HCT116 (cell line): ENCODE results near the gene MYH6. TPM values are rescaled to one million over a fixed set of nuclear protein-coding genes. Genes with fewer than 3 reads are reported as not detected.

ENCODE experiments used
- ATAC-seq: fragments of 200-7000 bp; cut with Tn5 transposase; 2 replicates; pipeline ENCODE4 v1.9.1; 2020; ENCODE audit warnings: mild to moderate bottlenecking, moderate library complexity
- BruUV-seq: library from RNA; stranded (reverse); fragments of 400-500 nt; replicated peaks from 2 replicates; lab custom pipeline; 2021; lab: Mats Ljungman, UMichigan
- CTCF ChIA-PET: fragments of 300-600 bp; sonication (Branson Sonifier 250); formaldehyde crosslinking; loops from one replicate; lab custom pipeline; 2021; ENCODE audit warnings: antibody characterized with exemption; lab: Charles Lee
- POLR2A ChIA-PET: fragments of 300-600, 350-600 bp; sonication (Branson Sonifier 250); formaldehyde crosslinking; loops from one replicate; lab custom pipeline; 2021; ENCODE audit warnings: antibody characterized with exemption; lab: Charles Lee
- RAD21 ChIA-PET, 2 experiments: fragments of 300-600 bp; sonication (Branson Sonifier 250); formaldehyde crosslinking; loops; one replicate each; lab custom pipeline; 2023; ENCODE audit warnings: low total read pairs in 2 of 2; ENCODE audit not compliant: uncharacterized antibody in 2 of 2, unreplicated experiment in 2 of 2, low non-redundant PET in 1 of 2; lab: Charles Lee
- DNase-seq: peaks from one replicate; pipeline ENCODE4 v3.0.0-alpha.2; 2010; ENCODE audit warnings: low read depth, low spot score
- H2AFZ ChIP-seq: fragments of 200-600 bp; shearing (Covaris generic), sonication (generic); 2 replicates; pipeline ENCODE4 v1.6.1; 2017; ENCODE audit warnings: low read depth, mixed run types, mixed read lengths, antibody characterized with exemption, low read length; ENCODE audit not compliant: poor library complexity, severe bottlenecking
- H3K27ac ChIP-seq: 2 replicates; pipeline ENCODE4 v1.5.1; 2012; ENCODE audit warnings: low read depth, low read length
- H3K27me3 ChIP-seq: fragments of 200-600 bp; sonication (generic); 2 replicates; pipeline ENCODE4 v1.6.1; 2016; ENCODE audit warnings: mixed run types, low read length, mixed read lengths; ENCODE audit not compliant: insufficient read depth
- H3K36me3 ChIP-seq, 2 experiments: fragments of 200-500 bp in 1 of 2; fragments of 200-600 bp in 1 of 2; sonication (Bioruptor generic) in 1 of 2; sonication (generic) in 1 of 2; 2 replicates each; pipeline versions ENCODE4 v1.5.1 to v1.6.1; 2014 to 2016; ENCODE audit warnings: low read length in 2 of 2, inconsistent platforms in 1 of 2, mixed read lengths in 1 of 2, mixed run types in 1 of 2; ENCODE audit not compliant: insufficient read depth in 2 of 2, control insufficient read depth in 1 of 2
- H3K4me1 ChIP-seq, 2 experiments: fragments of 200-600 bp in 1 of 2; sonication (generic) in 1 of 2; 2 replicates each; pipeline versions ENCODE4 v1.5.1 to v1.6.1; 2012 to 2017; ENCODE audit warnings: low read length in 2 of 2, inconsistent platforms in 1 of 2, mild to moderate bottlenecking in 1 of 2, mixed read lengths in 1 of 2, mixed run types in 1 of 2, moderate library complexity in 1 of 2; ENCODE audit not compliant: insufficient read depth in 2 of 2, control insufficient read depth in 1 of 2
- H3K4me2 ChIP-seq: fragments of 200-600 bp; sonication (generic); 2 replicates; pipeline ENCODE4 v1.6.1; 2017; ENCODE audit warnings: mixed run types, low read length, mixed read lengths
- H3K4me3 ChIP-seq, 2 experiments: fragments of 200-600 bp in 1 of 2; sonication (generic) in 1 of 2; replicated peaks in 1 of 2; 2 replicates each; pipeline ENCODE4 v1.5.1; 2011 to 2016; ENCODE audit warnings: low read length in 2 of 2, control low read depth in 1 of 2, low read depth in 1 of 2, mild to moderate bottlenecking in 1 of 2, mixed read lengths in 1 of 2, mixed run types in 1 of 2
- H3K79me2 ChIP-seq: fragments of 200-600 bp; sonication (generic); 2 replicates; pipeline ENCODE4 v1.6.1; 2017; ENCODE audit warnings: mild to moderate bottlenecking, mixed run types, low read length, moderate library complexity, mixed read lengths; ENCODE audit not compliant: insufficient read depth
- H3K9ac ChIP-seq: fragments of 200-600 bp; sonication (generic); 2 replicates; pipeline ENCODE4 v1.6.1; 2016; ENCODE audit warnings: low read length, mixed read lengths
- H3K9me2 ChIP-seq: fragments of 200-600 bp; sonication (generic), shearing (Covaris generic); 2 replicates; pipeline ENCODE4 v1.6.1; 2017; ENCODE audit warnings: mixed run types, mild to moderate bottlenecking, moderate library complexity; ENCODE audit not compliant: insufficient read depth
- H3K9me3 ChIP-seq, 2 experiments: fragments of 200-500 bp in 1 of 2; fragments of 200-600 bp in 1 of 2; sonication (Bioruptor generic) in 1 of 2; sonication (generic) in 1 of 2; 2 replicates each; pipeline ENCODE4 v1.6.1; 2014 to 2017; ENCODE audit warnings: low read length in 2 of 2, mixed read lengths in 2 of 2, inconsistent platforms in 1 of 2, low read depth in 1 of 2, mild to moderate bottlenecking in 1 of 2, mixed run types in 1 of 2, moderate library complexity in 1 of 2; ENCODE audit not compliant: control insufficient read depth in 1 of 2, insufficient read depth in 1 of 2
- H4K20me1 ChIP-seq: fragments of 200-600 bp; sonication (generic), shearing (Covaris generic); 2 replicates; pipeline ENCODE4 v1.6.1; 2017; ENCODE audit warnings: mixed run types, mild to moderate bottlenecking, moderate library complexity; ENCODE audit not compliant: insufficient read depth
- ATF3 ChIP-seq: IDR thresholded peaks from 2 replicates; pipeline ENCODE4 v1.6.1; 2012
- CEBPB ChIP-seq: IDR thresholded peaks from 2 replicates; pipeline ENCODE4 v1.6.1; 2012; ENCODE audit warnings: low read depth
- CTCF ChIP-seq, 3 experiments: fragments of 200-600 bp in 1 of 3; sonication (generic) in 1 of 3; IDR thresholded peaks in 2 of 3; conservative IDR thresholded peaks in 1 of 3; 2 replicates each; pipeline ENCODE4 v1.5.1; 2012 to 2017; ENCODE audit warnings: low read depth in 2 of 3, low read length in 2 of 3, antibody characterized with exemption in 1 of 3, borderline replicate concordance in 1 of 3, control low read depth in 1 of 3, mild to moderate bottlenecking in 1 of 3, mixed read lengths in 1 of 3, mixed run types in 1 of 3, moderate library complexity in 1 of 3; ENCODE audit not compliant: insufficient read depth in 1 of 3
- EGR1 ChIP-seq: IDR thresholded peaks from 2 replicates; pipeline ENCODE4 v1.6.1; 2012; ENCODE audit warnings: low read depth
- ELF1 ChIP-seq: IDR thresholded peaks from 2 replicates; pipeline ENCODE4 v1.6.1; 2012; ENCODE audit warnings: low read depth, borderline replicate concordance
- EZH2 ChIP-seq: fragments of 200-600 bp; sonication (generic); IDR thresholded peaks from 2 replicates; pipeline ENCODE4 v1.6.1; 2017; ENCODE audit warnings: antibody characterized with exemption, mixed run types
- EZH2phosphoT487 ChIP-seq: fragments of 200-600 bp; IDR thresholded peaks from 2 replicates; pipeline ENCODE4 v1.6.1; 2018; ENCODE audit warnings: antibody characterized with exemption, borderline replicate concordance
- FOSL1 ChIP-seq: IDR thresholded peaks from 2 replicates; pipeline ENCODE4 v1.6.1; 2012; ENCODE audit warnings: low read depth
- JUND ChIP-seq: IDR thresholded peaks from 2 replicates; pipeline ENCODE4 v1.6.1; 2012
- MAX ChIP-seq: IDR thresholded peaks from 2 replicates; pipeline ENCODE4 v1.6.1; 2012
- POLR2A ChIP-seq: IDR thresholded peaks from 2 replicates; pipeline ENCODE4 v1.7.0; 2011; ENCODE audit warnings: borderline replicate concordance; ENCODE audit not compliant: insufficient read depth, insufficient read length; ENCODE audit errors: extremely low read depth
- POLR2AphosphoS5 ChIP-seq: IDR thresholded peaks from 2 replicates; pipeline ENCODE4 v1.6.1; 2011; ENCODE audit warnings: mild to moderate bottlenecking, low read depth, low read length, moderate library complexity
- RAD21 ChIP-seq: IDR thresholded peaks from 2 replicates; pipeline ENCODE4 v1.6.1; 2012; ENCODE audit warnings: low read depth, mild to moderate bottlenecking
- REST ChIP-seq: IDR thresholded peaks from 2 replicates; pipeline ENCODE4 v1.6.1; 2012; ENCODE audit warnings: low read depth
- SIN3A ChIP-seq: IDR thresholded peaks from 2 replicates; pipeline ENCODE4 v1.6.1; 2012; ENCODE audit warnings: low read depth
- SP1 ChIP-seq: IDR thresholded peaks from 2 replicates; pipeline ENCODE4 v1.6.1; 2012; ENCODE audit warnings: low read depth
- SRF ChIP-seq: IDR thresholded peaks from 2 replicates; pipeline ENCODE4 v1.6.1; 2012; ENCODE audit warnings: low read depth
- ZBTB33 ChIP-seq: IDR thresholded peaks from 2 replicates; pipeline ENCODE4 v1.6.1; 2011; ENCODE audit warnings: mild to moderate bottlenecking, low read length, moderate library complexity; ENCODE audit not compliant: insufficient replicate concordance; ENCODE audit errors: extremely low read depth
- ZFX ChIP-seq: fragments of 450-650 bp; IDR thresholded peaks from 2 replicates; pipeline ENCODE4 v1.6.1; 2017
- ZNF274 ChIP-seq: fragments of 200-500 bp; sonication (Bioruptor generic); IDR thresholded peaks from 2 replicates; pipeline ENCODE4 v1.6.1; 2014; ENCODE audit warnings: mild to moderate bottlenecking, low read depth, low read length, inconsistent platforms
- intact Hi-C: fragments of 100-400 bp; cut with micrococcal nuclease; formaldehyde crosslinking; loops from 2 replicates; pipeline ENCODE4 v1.10.0; 2022
- total RNA-seq: library from RNA; stranded (reverse); gene quantifications from one replicate; pipeline ENCODE4 v1.2.1, GENCODE V29; 2021; ENCODE audit not compliant: unreplicated experiment

MYH6 gene
- total RNA-seq, 1 experiment from 2014 or later = not detected

GRCh38 chr14:23371865-23372264 is 36.2 kb downstream of the MYH6 start:
- TF ChIP-seq POLR2AphosphoS5 (no peak), EZH2 (no peak), POLR2A (no peak), CTCF (IDR thresholded peaks at IDR 0.05 in 2 of 3, conservative IDR thresholded peaks at IDR 0.05 in 1 of 3; ENCODE audit: borderline replicate concordance in 1 of 3, insufficient read depth in 1 of 3, low read depth in 2 of 3, low read length in 2 of 3) (no peak), SP1 (no peak), ZFX (no peak), ZBTB33 (no peak), EGR1 (no peak), JUND (no peak), FOSL1 (no peak), MAX (no peak), ELF1 (no peak), EZH2phosphoT487 (no peak), SRF (no peak), SIN3A (no peak), CEBPB (no peak), ATF3 (no peak), ZNF274 (no peak), REST (no peak), RAD21 (no peak)
- TF ChIP-seq, all 23 proteins: peak for 0
- Histone ChIP-seq H3K9ac (no peak overlapping the region), H4K20me1 (no peaks in the 10 kb centered on the region), H3K36me3 (no peaks in the 10 kb centered on the region), H3K27me3 (no peaks in the 10 kb centered on the region), H3K9me3 (no peaks in the 10 kb centered on the region), H3K4me1 (no peaks in the 10 kb centered on the region; a peak in 1 of 4 replicates), H3K27ac (no peak overlapping the region), H3K9me2 (no peaks in the 10 kb centered on the region), H3K4me3 (no peak overlapping the region), H3K79me2 (no peaks in the 10 kb centered on the region), H3K4me2 (no peak overlapping the region), H2AFZ (no peak overlapping the region)
- intact Hi-C loops = no loop called here
- ChIA-PET RAD21 (no interaction called here), CTCF (no interaction called here), POLR2A (no interaction called here)
- no peak for ATAC-seq
- DNase-seq = no peak
- no TSS peak for BruUV-seq
